ENCODE data around the gene XKR7.
"Not testable (repeated sequence)": the region's sequence is repeated elsewhere in the genome, so short reads cannot be mapped to it uniquely, and the experiment has no call there.

Gene XKR7

GRCh38 chr20:31967830-31968249 is at the start of gene XKR7:
XKR7 (plus strand) TSS chr20:31968151; CDS start chr20:31968176, 25 bp downstream.
- no peak for DNase-seq (ENCODE audit: low read depth)

GRCh38 chr20:31918466-31919105 is 49.4 kb upstream of the XKR7 start:
- DNase-seq (ENCODE audit: low read depth), result no peak

GRCh38 chr20:31919410-31920155 is 48.4 kb upstream of the XKR7 start:
- DNase-seq (ENCODE audit: low read depth), result no peak

- DNase-seq (ENCODE audit: low read depth), result no peak
Observed at GRCh38 chr20:31920275-31920855, 47.6 kb upstream of the XKR7 start.

GRCh38 chr20:31921480-31921879 is 46.5 kb upstream of the XKR7 start:
- DNase-seq (ENCODE audit: low read depth), result not testable (repeated sequence)

GRCh38 chr20:31922181-31922580 is 45.8 kb upstream of the XKR7 start:
- no peak for DNase-seq (ENCODE audit: low read depth)

GRCh38 chr20:31922588-31922987 is 45.4 kb upstream of the XKR7 start:
- no peak for DNase-seq (ENCODE audit: low read depth)

GRCh38 chr20:31923388-31924331 is 44.3 kb upstream of the XKR7 start:
- no peak for DNase-seq (ENCODE audit: low read depth)

- DNase-seq (ENCODE audit: low read depth), result no peak
Observed at GRCh38 chr20:31924561-31924960, 43.4 kb upstream of the XKR7 start.

GRCh38 chr20:31925631-31926030 is 42.3 kb upstream of the XKR7 start:
- no peak for DNase-seq (ENCODE audit: low read depth)

- no peak for DNase-seq (ENCODE audit: low read depth)
Observed at GRCh38 chr20:31926493-31926892, 41.5 kb upstream of the XKR7 start.

GRCh38 chr20:31927627-31928159 is 40.3 kb upstream of the XKR7 start:
- no peak for DNase-seq (ENCODE audit: low read depth)

- DNase-seq (ENCODE audit: low read depth), result not testable (repeated sequence)
Observed at GRCh38 chr20:31929631-31930030, 38.3 kb upstream of the XKR7 start.

- DNase-seq (ENCODE audit: low read depth), result no peak
Observed at GRCh38 chr20:31930779-31931178, 37.2 kb upstream of the XKR7 start.

- no peak for DNase-seq (ENCODE audit: low read depth)
Observed at GRCh38 chr20:31933698-31934097, 34.3 kb upstream of the XKR7 start.

- DNase-seq (ENCODE audit: low read depth), result no peak
Observed at GRCh38 chr20:31934491-31934890, 33.5 kb upstream of the XKR7 start.

GRCh38 chr20:31934968-31935764 is 32.8 kb upstream of the XKR7 start:
- DNase-seq (ENCODE audit: low read depth), result no peak

GRCh38 chr20:31936420-31936819 is 31.5 kb upstream of the XKR7 start:
- no peak for DNase-seq (ENCODE audit: low read depth)

- DNase-seq (ENCODE audit: low read depth), result no peak
Observed at GRCh38 chr20:31937820-31938219, 30.1 kb upstream of the XKR7 start.

GRCh38 chr20:31939661-31940060 is 28.3 kb upstream of the XKR7 start:
- DNase-seq (ENCODE audit: low read depth), result no peak

GRCh38 chr20:31943052-31943471 is 24.9 kb upstream of the XKR7 start:
- DNase-seq (ENCODE audit: low read depth), result no peak
